NCI-H2029 (cell line): ENCODE measurements around the gene KCNK16.
"Not testable (repeated sequence)": the region's sequence is repeated elsewhere in the genome, so short reads cannot be mapped to it uniquely, and the experiment has no call there.

Source experiments
- DNase-seq: peaks from one replicate; lab custom pipeline; 2025; lab: John Stamatoyannopoulos, UW

KCNK16 gene

GRCh38 chr6:39309942-39310531 lies 12.5 kb downstream of the KCNK16 start:
- DNase-seq: peak; percentile 66

- DNase-seq: no peak
Observed at GRCh38 chr6:39307462-39307861, 15.0 kb downstream of the KCNK16 start.

GRCh38 chr6:39304951-39305350 lies 17.6 kb downstream of the KCNK16 start:
- no peak for DNase-seq

GRCh38 chr6:39303425-39304153 lies 18.9 kb downstream of the KCNK16 start:
- DNase-seq: no peak

GRCh38 chr6:39302669-39303424 lies 19.7 kb downstream of the KCNK16 start:
- peak; percentile 84 for DNase-seq

GRCh38 chr6:39302011-39302410 lies 20.5 kb downstream of the KCNK16 start:
- no peak for DNase-seq

GRCh38 chr6:39301606-39302005 lies 20.9 kb downstream of the KCNK16 start:
- no peak for DNase-seq

- DNase-seq: no peak
Observed at GRCh38 chr6:39300739-39301138, 21.8 kb downstream of the KCNK16 start.

GRCh38 chr6:39298061-39298460 lies 24.4 kb downstream of the KCNK16 start:
- DNase-seq: no peak

GRCh38 chr6:39296745-39297640 lies 25.5 kb downstream of the KCNK16 start:
- no peak for DNase-seq

- DNase-seq: no peak
Observed at GRCh38 chr6:39295611-39296011, 26.9 kb downstream of the KCNK16 start.

- no peak for DNase-seq
Observed at GRCh38 chr6:39294899-39295298, 27.6 kb downstream of the KCNK16 start.

- no peak for DNase-seq
Observed at GRCh38 chr6:39294133-39294532, 28.4 kb downstream of the KCNK16 start.

- no peak for DNase-seq
Observed at GRCh38 chr6:39292637-39293036, 29.9 kb downstream of the KCNK16 start.

- no peak for DNase-seq
Observed at GRCh38 chr6:39289490-39289889, 33.0 kb downstream of the KCNK16 start.

GRCh38 chr6:39287601-39288000 lies 34.9 kb downstream of the KCNK16 start:
- DNase-seq: no peak

- DNase-seq: not testable (repeated sequence)
Observed at GRCh38 chr6:39286596-39286995, 35.9 kb downstream of the KCNK16 start.

GRCh38 chr6:39282774-39283173 lies 39.7 kb downstream of the KCNK16 start:
- DNase-seq: no peak

- no peak for DNase-seq
Observed at GRCh38 chr6:39281312-39281980, 41.1 kb downstream of the KCNK16 start.

- DNase-seq: no peak
Observed at GRCh38 chr6:39280247-39280731, 42.2 kb downstream of the KCNK16 start.

- no peak for DNase-seq
Observed at GRCh38 chr6:39279539-39279938, 43.0 kb downstream of the KCNK16 start.
